PC-9 (cell line): ENCODE data around the gene VAMP5. TPM values are rescaled to one million over a fixed set of nuclear protein-coding genes. Genes with fewer than 3 reads are reported as not detected.

Source experiments
- BruUV-seq: library from RNA; stranded (reverse); fragments of 400-500 nt; replicated peaks from 2 replicates; lab custom pipeline; 2021; lab: Mats Ljungman, UMichigan
- CTCF ChIA-PET: fragments of 300-600 bp; sonication (Branson Sonifier 250); formaldehyde crosslinking; loops from one replicate; lab custom pipeline; 2022; ENCODE audit warnings: antibody characterized with exemption; lab: Charles Lee
- POLR2A ChIA-PET: fragments of 300-600 bp; sonication (Branson Sonifier 250); formaldehyde crosslinking; loops from one replicate; lab custom pipeline; 2022; ENCODE audit warnings: antibody characterized with exemption; ENCODE audit not compliant: unreplicated experiment; lab: Charles Lee
- DNase-seq, 2 experiments: peaks; one replicate each; pipeline versions ENCODE4 v3.0.0 to v3.0.0-alpha.2; 2015 to 2022; ENCODE audit warnings: mixed read lengths in 1 of 2
- H2AFZ ChIP-seq: fragments of 200-600 bp; sonication (generic); 2 replicates; pipeline ENCODE4 v1.8.1; 2017; ENCODE audit warnings: antibody characterized with exemption
- H3F3A ChIP-seq: fragments of 200-600 bp; sonication (generic); 2 replicates; pipeline ENCODE4 v1.8.1; 2017; ENCODE audit warnings: antibody characterized with exemption, mild to moderate bottlenecking, low read depth; ENCODE audit not compliant: insufficient read depth
- H3K27ac ChIP-seq: fragments of 200-600 bp; sonication (generic); 2 replicates; pipeline ENCODE4 v1.6.1; 2016; ENCODE audit warnings: mixed run types
- H3K27me3 ChIP-seq: fragments of 200-600 bp; sonication (generic); 2 replicates; pipeline ENCODE4 v1.6.1; 2016; ENCODE audit warnings: low read depth, mixed run types; ENCODE audit not compliant: insufficient read depth
- H3K36me3 ChIP-seq: fragments of 200-600 bp; sonication (generic); 2 replicates; pipeline ENCODE4 v1.6.1; 2016; ENCODE audit warnings: low read depth, mixed run types
- H3K4me1 ChIP-seq: fragments of 200-600 bp; sonication (generic); replicated peaks from 2 replicates; pipeline ENCODE4 v1.6.1; 2016; ENCODE audit warnings: mixed run types; ENCODE audit not compliant: insufficient read depth
- H3K4me2 ChIP-seq: fragments of 200-600 bp; sonication (generic); 2 replicates; pipeline ENCODE4 v1.6.1; 2017; ENCODE audit warnings: mixed run types
- H3K4me3 ChIP-seq: fragments of 200-600 bp; sonication (generic); 2 replicates; pipeline ENCODE4 v1.6.1; 2016; ENCODE audit warnings: mixed run types
- H3K79me2 ChIP-seq: fragments of 200-600 bp; sonication (generic); 2 replicates; pipeline ENCODE4 v1.6.1; 2017; ENCODE audit warnings: low read depth, mixed run types
- H3K9me2 ChIP-seq: fragments of 200-600 bp; sonication (generic); 2 replicates; pipeline ENCODE4 v1.8.1; 2017; ENCODE audit warnings: mild to moderate bottlenecking; ENCODE audit not compliant: insufficient read depth
- H3K9me3 ChIP-seq: fragments of 200-600 bp; sonication (generic); 2 replicates; pipeline ENCODE4 v1.8.1; 2016; ENCODE audit warnings: low read depth; ENCODE audit not compliant: insufficient read depth
- H4K20me1 ChIP-seq: fragments of 200-600 bp; sonication (generic); 2 replicates; pipeline ENCODE4 v1.8.1; 2017; ENCODE audit not compliant: insufficient read depth
- EZH2 ChIP-seq: fragments of 200-600 bp; sonication (generic); IDR thresholded peaks from 2 replicates; pipeline ENCODE4 v1.8.0; 2017; ENCODE audit warnings: antibody characterized with exemption, low read depth
- intact Hi-C: fragments of 100-400 bp; cut with micrococcal nuclease; formaldehyde crosslinking; loops from one replicate; pipeline ENCODE4 v1.10.0; 2022; ENCODE audit not compliant: unreplicated experiment
- total RNA-seq: library from RNA; stranded (reverse); gene quantifications from 2 replicates; pipeline ENCODE4 v1.2.3, GENCODE V29; 2021
- TF ChIP-seq, protein P1 (sequence below): fragments of 200-600 bp; sonication (generic); conservative IDR thresholded peaks from 2 replicates; pipeline ENCODE4 v1.6.1; 2017; ENCODE audit warnings: mixed run types, antibody characterized with exemption, mild to moderate bottlenecking, moderate library complexity

The VAMP5 gene
- total RNA-seq, 1 experiment from 2014 or later: 7.2 TPM

DNA sequence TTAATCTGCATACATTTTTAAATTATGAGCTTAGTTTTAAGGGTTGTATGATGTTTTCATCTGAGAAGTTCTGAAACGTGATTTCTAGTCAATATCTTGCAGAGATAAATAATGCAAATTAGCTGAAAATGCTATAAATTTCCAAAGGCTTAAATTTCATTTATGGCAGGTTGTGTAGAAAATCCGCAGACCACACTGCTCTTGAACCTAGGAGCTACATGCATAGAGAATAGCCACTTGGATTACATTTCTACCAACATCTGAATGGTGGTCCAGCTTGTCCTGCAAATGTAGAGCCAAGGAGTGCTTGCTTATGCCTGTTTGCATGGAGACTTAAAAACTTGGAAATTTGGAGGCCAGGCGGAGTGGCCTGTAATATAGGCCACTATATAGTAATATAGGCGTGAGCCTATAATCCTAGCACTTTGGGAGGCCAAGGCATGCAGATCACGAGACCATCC is 38.4 kb upstream of the VAMP5 start:
- no peak for DNase-seq
- no peak overlapping the region for H2AFZ ChIP-seq
- H3K4me2 ChIP-seq: no peak overlapping the region
- peaks cover 55% of the 10 kb centered on the region for H4K20me1 ChIP-seq
- H3K27ac ChIP-seq: no peak overlapping the region; the same call in 1 of the 2 replicates
- H3K4me1 ChIP-seq: peaks cover 25% of the 10 kb centered on the region
- H3F3A ChIP-seq: peaks cover 91% of the 10 kb centered on the region
- peaks cover 29% of the 10 kb centered on the region for H3K79me2 ChIP-seq
- H3K9me3 ChIP-seq: no peaks in the 10 kb centered on the region
- TF ChIP-seq EZH2: no peak
- TF ChIP-seq, protein P1, sequence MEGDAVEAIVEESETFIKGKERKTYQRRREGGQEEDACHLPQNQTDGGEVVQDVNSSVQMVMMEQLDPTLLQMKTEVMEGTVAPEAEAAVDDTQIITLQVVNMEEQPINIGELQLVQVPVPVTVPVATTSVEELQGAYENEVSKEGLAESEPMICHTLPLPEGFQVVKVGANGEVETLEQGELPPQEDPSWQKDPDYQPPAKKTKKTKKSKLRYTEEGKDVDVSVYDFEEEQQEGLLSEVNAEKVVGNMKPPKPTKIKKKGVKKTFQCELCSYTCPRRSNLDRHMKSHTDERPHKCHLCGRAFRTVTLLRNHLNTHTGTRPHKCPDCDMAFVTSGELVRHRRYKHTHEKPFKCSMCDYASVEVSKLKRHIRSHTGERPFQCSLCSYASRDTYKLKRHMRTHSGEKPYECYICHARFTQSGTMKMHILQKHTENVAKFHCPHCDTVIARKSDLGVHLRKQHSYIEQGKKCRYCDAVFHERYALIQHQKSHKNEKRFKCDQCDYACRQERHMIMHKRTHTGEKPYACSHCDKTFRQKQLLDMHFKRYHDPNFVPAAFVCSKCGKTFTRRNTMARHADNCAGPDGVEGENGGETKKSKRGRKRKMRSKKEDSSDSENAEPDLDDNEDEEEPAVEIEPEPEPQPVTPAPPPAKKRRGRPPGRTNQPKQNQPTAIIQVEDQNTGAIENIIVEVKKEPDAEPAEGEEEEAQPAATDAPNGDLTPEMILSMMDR: no peak
- CTCF ChIA-PET: no interaction called here
- H3K9me2 ChIP-seq: no peaks in the 10 kb centered on the region
- POLR2A ChIA-PET: interaction anchor here (0.6 to 1.0 kb wide), 5 partner anchors 11 to 489 kb away, joined by 3 to 5 read pairs (median 3); no protein-coding TSS in a partner anchor
- peaks cover 42% of the 10 kb centered on the region for H3K36me3 ChIP-seq
- H3K27me3 ChIP-seq: no peaks in the 10 kb centered on the region
- no TSS peak for BruUV-seq
- H3K4me3 ChIP-seq: no peak overlapping the region
- intact Hi-C loops: no loop called here

GRCh38 chr2:85547089-85547858 is 37.0 kb upstream of the VAMP5 start:
- Histone ChIP-seq H3K79me2 (peaks cover 15% of the 10 kb centered on the region), H3K27me3 (no peaks in the 10 kb centered on the region), H3F3A (peaks cover 77% of the 10 kb centered on the region), H4K20me1 (peaks cover 40% of the 10 kb centered on the region), H3K4me1 (peaks cover 12% of the 10 kb centered on the region), H3K4me3 (no peak overlapping the region), H3K9me3 (no peaks in the 10 kb centered on the region), H3K27ac (peak overlapping the region; percentile 41), H3K36me3 (peaks cover 33% of the 10 kb centered on the region), H3K4me2 (no peak overlapping the region), H2AFZ (no peak overlapping the region), H3K9me2 (no peaks in the 10 kb centered on the region)
- ChIA-PET POLR2A (no interaction called here), CTCF (no interaction called here)
- no TSS peak for BruUV-seq
- intact Hi-C loops: no loop called here
- TF ChIP-seq EZH2: no peak
- TF ChIP-seq, protein P1: no peak
- DNase-seq: no peak

- intact Hi-C loops: no loop called here
- H3K27ac ChIP-seq: no peak overlapping the region
- no peak overlapping the region for H3K4me3 ChIP-seq
- peaks cover 69% of the 10 kb centered on the region for H3F3A ChIP-seq
- no TSS peak for BruUV-seq
- H2AFZ ChIP-seq: no peak overlapping the region
- peaks cover 33% of the 10 kb centered on the region for H4K20me1 ChIP-seq
- ChIA-PET POLR2A (no interaction called here), CTCF (no interaction called here)
- peaks cover 4% of the 10 kb centered on the region for H3K4me1 ChIP-seq
- H3K4me2 ChIP-seq: no peak overlapping the region
- peaks cover 7% of the 10 kb centered on the region for H3K79me2 ChIP-seq
- H3K9me2 ChIP-seq: no peaks in the 10 kb centered on the region
- H3K9me3 ChIP-seq: no peaks in the 10 kb centered on the region
- TF ChIP-seq EZH2: no peak
- TF ChIP-seq, protein P1: no peak
- no peaks in the 10 kb centered on the region for H3K27me3 ChIP-seq
- peaks cover 25% of the 10 kb centered on the region for H3K36me3 ChIP-seq
- DNase-seq: no peak
Observed at GRCh38 chr2:85547859-85548607, 36.2 kb upstream of the VAMP5 start.
